ENCODE results near the gene FTH1.

DNA sequence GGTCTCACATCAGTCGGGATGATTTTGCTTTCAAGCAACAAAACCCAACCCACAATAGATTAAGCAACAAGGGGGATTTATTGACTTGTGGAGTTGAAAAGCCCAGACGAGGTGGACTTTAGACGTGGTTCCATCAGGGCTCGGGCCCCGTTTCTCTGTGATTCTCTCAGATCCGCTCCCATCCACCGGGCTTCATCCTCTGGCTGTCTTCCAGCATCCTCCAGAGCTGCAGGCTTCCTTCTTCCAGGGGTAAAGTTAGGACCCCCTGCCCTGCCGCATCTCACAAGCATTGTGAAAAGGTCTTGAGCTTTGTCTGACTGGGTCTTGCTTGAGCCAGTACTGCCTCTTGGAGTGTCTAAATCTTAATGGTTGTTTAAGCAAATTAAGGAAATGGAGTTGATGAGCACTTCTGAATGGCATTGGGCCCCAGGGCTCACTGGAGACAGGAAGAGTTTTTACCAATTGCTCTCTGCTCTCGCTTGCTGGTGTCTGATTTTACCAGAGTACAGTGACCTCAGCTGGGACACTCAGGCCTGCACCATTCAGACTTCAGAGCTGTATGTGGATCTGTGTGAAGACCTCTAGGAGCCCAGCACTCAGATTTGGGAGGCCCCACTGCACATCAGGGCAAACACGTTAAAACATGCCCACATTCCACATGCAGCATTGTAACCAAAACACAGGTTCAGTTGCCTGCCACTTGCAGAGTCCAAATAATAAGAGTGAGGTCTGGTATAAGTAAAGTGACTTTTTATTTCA lies 13.5 kb upstream of the FTH1 start:
- no peak for TF ChIP-seq POLR2A (IDR thresholded peaks at IDR 0.05; ENCODE audit: low read length)
- TF ChIP-seq GATA1 (IDR thresholded peaks at IDR 0.05; ENCODE audit: low read depth, low read length), result no peak
